Endometrium (tissue), 2 donors: ENCODE results near the gene SDK2.

Source experiments
- FAIRE-seq: peaks from 2 replicates; lab custom pipeline; 2012; peaks lifted over from hg19 to GRCh38; lab: Jason Lieb, UNC
- donor health status: control.
- donor health status: control.

Gene SDK2, protein sequence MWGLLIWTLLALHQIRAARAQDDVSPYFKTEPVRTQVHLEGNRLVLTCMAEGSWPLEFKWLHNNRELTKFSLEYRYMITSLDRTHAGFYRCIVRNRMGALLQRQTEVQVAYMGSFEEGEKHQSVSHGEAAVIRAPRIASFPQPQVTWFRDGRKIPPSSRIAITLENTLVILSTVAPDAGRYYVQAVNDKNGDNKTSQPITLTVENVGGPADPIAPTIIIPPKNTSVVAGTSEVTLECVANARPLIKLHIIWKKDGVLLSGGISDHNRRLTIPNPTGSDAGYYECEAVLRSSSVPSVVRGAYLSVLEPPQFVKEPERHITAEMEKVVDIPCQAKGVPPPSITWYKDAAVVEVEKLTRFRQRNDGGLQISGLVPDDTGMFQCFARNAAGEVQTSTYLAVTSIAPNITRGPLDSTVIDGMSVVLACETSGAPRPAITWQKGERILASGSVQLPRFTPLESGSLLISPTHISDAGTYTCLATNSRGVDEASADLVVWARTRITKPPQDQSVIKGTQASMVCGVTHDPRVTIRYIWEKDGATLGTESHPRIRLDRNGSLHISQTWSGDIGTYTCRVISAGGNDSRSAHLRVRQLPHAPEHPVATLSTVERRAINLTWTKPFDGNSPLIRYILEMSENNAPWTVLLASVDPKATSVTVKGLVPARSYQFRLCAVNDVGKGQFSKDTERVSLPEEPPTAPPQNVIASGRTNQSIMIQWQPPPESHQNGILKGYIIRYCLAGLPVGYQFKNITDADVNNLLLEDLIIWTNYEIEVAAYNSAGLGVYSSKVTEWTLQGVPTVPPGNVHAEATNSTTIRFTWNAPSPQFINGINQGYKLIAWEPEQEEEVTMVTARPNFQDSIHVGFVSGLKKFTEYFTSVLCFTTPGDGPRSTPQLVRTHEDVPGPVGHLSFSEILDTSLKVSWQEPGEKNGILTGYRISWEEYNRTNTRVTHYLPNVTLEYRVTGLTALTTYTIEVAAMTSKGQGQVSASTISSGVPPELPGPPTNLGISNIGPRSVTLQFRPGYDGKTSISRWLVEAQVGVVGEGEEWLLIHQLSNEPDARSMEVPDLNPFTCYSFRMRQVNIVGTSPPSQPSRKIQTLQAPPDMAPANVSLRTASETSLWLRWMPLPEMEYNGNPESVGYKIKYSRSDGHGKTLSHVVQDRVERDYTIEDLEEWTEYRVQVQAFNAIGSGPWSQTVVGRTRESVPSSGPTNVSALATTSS (N-terminal part only)

DNA sequence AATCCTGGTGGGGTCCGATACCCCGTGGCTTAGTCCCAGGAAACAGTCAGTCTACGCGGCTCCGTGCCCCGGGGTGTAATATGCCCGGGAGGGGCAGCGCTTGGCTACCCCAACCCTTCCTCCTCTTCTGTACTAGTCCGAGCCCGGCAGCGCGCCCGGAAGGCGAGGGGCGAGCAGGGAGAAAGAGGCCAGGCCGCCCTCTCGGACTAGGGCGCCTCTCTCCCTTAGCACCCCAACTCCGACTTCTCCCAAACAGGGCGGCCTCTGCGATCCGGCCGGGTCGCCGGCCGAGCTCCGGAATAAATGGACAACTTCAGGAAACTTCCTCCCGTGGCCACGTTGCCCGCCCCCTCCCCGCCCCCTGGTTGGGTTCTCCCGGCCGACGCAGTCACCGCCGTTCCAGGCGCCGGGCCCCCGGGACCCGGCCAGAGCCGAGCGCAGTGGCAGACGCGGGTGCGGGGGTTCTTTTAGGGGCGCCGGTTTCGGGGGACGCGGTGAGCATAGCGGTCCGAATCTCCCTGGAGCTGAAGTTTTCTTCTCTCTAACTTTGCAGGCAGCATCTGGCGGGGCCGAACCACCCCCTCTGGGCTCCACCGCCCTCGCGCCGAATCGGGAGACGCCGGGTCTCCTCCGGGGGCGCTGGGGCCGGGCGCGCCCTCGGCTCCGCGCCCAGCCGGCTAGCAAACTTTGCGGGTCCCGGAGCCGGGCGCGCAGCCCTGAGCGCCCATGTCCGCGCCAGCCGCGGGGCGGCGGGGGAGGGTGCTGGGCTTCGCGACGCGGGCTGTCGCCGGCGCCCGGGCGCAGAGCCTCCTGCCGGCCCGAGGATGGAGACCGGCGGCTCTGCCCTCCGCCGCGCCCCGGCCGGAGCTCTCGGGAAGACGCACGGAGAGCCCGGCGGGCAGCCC, at the start of gene SDK2:
Gene SDK2, minus strand, starts transcription at position 301 of the 905 bp plus-strand sequence. CDS start 357 bp downstream, outside the sequence.
- no peak for FAIRE-seq

DNA sequence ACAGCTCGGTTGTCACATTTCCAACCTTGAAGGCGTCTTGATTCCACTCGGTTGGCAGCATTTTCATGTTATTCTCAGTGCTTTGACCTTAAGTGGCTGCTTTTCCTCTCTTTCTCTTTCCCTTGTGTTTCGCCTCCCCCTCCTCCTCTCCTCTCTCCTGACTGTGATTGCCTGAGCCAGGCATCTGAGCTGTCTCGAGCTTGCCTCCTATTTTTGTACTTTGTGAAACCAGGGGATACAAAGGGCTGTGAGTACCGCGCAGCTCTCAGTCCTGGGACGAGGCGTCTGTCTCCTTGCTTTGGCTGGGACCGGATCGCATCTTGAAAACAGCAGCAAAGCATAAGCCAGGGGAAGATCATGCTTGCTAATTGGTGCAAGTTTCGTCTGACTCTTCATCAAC, 48.8 kb upstream of the SDK2 start:
- FAIRE-seq = no peak

DNA sequence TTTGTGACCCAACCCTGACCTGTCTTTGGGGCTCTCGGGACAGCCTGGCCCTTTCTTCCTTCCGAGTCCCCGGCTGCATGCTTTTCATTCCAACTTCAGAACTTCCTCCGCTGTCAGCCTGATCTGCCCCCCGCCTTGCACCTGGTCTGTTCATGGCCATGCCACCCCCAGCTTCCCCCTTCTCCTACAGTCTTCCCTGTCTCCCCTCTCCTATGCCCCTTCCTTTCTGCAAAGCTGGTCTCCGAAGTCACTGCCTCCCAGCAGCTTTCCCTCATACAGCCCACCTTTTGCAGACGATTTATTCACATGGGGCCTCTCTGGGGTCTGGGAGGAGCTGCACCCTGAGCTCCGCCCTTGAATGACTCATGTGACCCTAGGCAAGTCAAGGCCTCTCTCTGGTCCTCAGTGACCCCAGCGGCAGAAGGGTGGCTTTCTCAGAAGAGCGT, 47.1 kb upstream of the SDK2 start:
- FAIRE-seq = no peak

DNA sequence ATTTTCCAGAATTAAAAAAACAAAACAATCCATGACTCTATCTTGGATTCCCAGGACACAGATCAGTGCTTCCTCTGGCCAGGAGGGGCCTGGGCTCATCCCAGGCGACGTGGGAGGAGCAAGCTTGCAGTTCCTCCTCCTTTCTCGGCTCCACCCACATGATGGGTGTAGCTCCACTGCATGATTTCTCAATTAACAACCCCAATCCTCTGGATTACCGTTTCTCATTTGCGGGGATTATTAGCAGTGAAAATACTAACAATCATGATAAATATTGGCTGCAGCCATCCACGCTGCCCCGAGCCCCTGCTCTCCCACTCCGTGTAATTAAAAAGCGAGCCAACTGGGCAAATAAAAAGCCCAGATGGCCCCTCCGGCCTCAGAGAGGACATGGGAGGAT, 46.4 kb upstream of the SDK2 start:
- FAIRE-seq = no peak

DNA sequence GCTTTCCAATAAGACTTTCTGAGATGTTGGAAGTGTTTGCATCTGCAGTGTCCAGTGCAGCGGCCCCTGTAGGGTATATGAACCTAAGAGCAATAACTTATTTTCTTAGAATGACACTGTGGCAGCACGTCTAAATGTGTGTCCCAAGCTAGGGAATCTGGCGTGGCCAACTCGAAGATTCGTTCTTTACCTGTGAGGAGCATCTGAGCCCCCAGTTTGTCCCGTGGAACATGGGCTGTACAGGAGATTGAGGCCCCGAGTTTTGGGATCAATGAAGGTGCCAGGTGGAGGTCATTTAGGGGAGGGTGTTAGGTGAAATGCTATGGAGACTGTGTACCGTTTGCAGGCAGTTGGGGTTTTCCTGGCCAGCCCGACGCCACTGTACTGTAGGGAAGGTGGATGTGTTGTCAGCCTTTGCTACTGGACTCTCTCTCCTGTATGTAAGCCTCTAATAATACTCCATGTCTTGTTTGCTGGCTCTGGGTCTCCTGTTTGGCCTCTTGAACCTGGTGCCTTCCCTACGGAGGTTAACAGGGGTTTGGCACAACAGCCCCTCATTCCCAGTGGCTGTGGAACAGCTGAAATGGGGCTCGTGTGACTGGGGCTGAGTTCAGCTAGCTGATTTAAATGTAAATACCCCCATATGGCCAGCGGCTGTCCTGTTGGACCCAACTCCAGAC, 45.5 kb upstream of the SDK2 start:
- FAIRE-seq = no peak

DNA sequence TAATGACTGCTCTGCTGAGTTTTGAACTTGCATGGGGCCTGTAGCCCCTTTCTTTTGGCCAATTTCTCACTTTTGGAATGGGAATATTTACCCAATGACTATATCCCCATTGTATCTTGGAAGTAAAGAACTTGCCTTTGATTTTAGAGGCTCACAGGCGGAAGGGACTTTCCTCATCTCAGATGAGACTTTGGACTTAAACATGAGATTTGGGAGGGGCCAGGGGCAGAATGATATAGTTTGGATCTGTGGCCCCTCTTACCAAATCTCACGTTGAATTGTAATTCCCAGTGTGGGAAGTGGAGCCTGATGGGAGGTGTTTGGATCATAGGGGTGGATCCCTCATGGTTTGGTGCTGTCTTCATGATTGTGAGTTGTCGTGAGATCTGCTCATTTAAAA, 42.7 kb upstream of the SDK2 start:
- FAIRE-seq = no peak

DNA sequence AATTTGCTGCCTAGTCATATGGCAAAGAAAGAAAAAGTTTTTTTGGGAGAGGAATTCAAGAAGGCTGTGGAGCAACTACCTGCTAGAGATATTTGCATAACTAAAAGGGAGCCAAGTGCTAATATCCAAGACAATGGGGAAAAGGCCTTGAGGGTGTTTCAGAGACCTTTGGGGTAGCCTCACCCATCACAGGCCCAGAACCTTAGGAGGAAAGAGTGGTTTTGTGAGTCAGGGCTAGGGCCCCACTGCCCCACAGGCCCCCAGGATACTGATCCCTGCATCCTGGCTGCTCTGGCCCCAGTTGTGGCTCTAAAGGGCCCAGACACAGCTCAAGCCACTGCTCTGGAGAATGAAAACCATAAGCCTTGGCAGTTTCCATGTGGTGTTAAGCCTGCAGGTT, 41.9 kb upstream of the SDK2 start:
- no peak for FAIRE-seq

DNA sequence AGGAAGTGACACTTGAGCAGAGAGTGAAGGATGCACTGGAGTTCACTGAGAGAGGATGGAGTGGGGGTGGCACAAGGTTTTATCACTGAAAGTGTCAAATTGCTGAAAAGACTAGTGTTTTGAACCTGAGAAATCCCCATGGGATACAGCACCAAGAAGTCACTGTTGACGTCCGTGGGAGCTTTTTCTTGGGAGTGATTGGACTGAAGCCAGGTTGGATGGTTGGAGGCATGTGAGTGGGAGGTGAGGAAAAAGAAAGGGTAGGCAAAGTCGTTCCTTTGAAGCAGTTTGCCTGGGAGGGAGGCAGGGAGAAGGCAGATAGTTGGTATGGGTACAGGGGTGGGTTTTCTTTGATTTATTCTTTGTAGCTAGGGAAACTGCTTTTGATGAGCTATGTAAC, 39.9 kb upstream of the SDK2 start:
- no peak for FAIRE-seq

DNA sequence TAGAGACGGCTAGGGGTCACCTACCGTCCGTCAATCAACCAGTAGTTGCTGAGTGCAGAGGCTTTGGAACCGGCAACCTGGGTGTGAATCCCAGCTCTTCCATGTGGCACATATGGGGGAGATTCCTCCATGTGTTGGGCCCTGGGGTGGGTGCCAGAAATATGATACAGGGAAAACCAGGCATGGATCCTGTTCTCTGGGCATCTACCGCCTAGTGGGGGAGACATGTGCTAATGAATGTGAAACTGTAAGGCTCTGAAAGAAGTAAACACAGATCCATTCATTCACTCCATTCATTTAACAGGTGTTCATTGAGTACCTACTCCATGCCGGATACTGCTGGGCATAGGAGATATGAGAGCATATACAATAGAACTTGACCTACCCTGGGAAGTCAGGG, 39.5 kb upstream of the SDK2 start:
- FAIRE-seq = no peak

DNA sequence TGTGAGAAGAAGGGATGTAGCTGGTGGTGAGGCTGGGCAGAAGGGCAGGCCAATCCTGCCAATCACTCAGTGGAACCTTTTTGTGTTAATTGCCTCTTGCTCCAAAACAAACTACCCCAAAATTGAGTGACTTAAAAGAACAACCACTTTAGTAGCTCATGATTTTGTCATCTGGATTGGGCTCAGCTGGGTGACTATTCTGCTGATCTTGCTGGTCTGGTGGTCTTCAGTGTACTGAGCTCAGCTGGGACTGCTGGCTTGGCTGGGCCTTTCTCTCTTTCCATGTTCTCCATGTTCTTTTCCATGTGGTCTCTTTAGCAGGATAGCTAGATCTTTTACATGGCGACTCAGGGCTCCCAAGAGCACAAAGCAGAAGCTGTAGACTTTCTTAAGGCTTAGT, 37.7 kb upstream of the SDK2 start:
- FAIRE-seq = no peak

DNA sequence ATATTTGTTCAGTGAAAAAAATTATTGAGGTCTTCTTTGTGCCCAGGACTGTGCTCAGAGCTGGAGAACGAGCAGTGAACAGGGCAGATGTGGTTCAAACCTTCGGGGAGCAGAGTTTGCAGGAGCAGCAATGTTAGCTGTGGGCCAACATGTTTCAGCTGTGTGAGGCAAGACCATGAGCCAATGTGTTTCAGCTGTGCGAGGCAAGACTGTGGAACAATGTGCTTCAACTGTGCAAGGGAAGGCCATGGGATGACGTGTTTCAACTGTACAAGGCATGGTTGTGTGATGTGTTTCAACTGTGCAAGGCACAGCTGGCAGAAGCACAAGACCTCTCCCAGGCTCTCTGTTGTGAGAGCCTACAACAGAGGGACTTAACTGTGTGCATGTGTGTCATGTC, 35.2 kb upstream of the SDK2 start:
- no peak for FAIRE-seq

DNA sequence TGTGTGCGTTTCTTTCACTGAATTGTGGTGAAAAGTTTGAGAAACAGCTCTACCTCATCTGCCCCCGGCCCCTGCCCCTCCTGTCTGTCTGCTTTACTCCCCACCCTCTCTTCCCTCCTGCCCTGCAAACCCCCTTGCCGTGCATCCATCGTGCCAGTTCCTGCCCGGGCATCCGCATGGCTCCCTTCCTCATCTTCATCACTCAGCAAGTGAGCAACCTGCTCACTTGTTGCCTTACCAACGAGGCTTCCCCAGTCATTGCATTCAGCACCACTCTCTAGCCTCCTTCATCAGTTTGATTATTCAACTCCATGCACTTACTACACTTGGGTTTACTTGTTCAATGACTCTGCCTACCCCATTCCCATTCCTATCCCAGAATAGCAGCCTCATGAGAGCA, 34.8 kb upstream of the SDK2 start:
- no peak for FAIRE-seq

DNA sequence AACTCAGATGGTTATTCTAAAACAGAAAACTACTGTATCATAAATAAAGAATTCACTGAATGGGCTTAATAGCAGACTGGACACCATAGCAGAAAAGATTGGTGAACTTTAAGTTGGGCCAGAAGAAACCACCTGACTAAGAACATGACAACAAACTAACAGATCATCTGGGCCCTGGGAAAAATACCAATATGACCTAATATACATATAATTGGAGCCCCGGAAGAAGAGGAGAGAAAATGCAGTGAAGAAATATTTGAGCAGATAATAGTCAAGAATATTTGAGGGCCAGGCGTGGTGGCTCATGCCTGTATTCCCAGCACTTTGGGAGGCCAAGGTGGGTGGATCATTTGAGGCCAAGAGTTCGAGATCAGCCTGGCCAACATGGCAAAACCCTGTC, 25.5 kb upstream of the SDK2 start:
- FAIRE-seq = no peak

DNA sequence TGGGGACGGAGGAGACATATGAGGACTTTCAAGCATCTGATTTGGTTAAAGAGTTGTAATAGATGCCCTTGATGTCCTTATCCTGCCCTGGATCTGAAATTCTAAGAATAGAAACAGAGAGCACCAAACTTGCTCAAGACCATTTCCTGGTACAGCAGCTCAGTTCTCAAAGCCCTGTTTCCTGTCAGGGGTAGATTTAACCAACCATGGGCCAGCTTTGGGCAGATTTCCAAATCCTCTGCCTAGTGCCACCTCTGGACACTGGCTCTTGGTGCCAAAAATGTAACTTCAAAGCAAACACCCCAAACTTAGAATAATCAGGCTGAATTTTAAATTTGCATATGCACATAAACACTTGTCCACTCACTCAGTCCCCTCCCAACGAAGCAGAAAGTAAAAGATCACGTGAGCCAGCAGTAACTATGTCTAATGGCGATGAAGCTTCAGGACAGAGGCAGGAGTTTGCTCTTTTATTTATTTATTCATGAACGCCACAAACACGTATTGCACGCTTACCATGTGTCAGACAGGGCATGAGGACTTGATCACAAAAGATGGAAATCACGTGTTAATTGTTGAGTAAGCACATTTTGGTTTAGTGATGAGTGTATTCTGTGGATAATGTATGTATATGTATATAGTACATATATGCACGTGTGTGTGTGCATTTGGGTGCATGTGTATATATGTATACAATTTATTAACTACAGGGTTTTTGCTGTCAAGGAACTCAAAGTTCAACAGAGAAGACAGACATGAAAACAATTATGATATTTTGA, 23.1 kb upstream of the SDK2 start:
- FAIRE-seq = no peak

DNA sequence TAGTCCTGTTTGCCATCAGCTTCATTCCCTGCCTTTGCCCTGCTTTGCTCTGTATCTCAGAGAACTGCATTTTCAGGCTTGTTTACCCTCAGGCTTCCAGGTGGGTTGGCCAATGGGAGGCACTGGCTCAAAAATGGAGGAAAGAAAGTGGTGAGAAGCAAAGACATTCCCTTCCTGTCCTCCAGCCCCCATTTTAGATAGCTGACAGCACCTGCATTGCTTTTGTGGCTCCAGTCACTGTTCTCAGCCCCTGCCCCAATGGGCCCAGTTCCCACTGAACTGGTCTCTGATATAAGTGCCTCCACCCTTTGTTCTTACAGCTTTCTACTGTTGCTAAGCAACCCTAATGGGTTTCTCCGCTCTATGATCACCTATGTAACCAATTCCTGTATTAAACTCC, 19.4 kb upstream of the SDK2 start:
- FAIRE-seq = no peak

DNA sequence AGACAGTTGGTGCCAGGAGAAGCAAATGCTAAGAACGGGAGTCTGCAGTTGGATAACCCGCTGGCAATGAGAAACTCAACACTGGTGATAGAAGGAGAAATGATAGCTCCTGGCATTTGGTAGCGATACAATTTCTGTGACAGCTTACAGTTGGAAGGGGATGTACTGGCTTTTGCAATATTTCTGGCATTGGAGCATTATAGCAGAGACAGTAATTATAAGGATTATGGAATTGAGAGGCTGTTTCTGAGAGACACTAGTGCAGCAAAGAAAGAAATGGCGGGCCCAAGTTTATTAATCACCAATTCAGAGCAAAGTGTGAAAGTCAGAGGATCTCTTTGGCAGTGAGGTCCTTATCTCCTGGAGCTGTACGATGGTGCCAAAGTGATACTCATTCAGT, 16.1 kb upstream of the SDK2 start:
- FAIRE-seq = no peak

DNA sequence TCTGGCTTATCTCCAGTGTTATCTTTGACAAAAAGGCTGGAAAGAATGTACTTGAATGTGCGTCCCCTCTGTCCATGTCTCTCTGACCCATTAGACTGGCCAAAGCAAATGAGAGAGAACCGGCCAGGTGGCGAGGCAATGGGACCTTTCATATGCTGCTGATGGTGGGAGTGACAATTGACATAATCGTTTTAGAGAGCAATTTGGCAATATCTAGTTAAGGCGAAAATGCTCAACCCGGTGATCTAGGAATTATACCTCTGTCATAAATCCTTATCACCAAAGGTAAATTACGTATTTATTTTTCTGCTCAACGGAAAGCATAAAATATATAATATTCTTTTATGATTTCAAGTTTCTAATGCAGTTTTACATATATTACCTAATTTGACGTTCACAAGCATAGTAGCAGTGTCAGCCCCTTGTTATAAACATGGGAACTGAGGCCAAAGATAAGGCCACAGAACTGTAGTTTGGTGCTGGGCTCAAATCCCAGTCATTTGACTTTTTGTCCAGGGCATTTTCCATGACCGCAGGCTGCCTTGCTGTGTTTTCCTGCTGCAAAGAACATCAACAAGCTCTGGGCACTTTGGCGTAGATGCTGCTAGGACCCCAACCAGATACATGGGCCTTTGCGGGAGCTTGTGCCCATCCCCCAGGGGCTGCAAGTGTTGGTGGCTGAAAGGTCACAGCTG, 14.7 kb upstream of the SDK2 start:
- FAIRE-seq = no peak

DNA sequence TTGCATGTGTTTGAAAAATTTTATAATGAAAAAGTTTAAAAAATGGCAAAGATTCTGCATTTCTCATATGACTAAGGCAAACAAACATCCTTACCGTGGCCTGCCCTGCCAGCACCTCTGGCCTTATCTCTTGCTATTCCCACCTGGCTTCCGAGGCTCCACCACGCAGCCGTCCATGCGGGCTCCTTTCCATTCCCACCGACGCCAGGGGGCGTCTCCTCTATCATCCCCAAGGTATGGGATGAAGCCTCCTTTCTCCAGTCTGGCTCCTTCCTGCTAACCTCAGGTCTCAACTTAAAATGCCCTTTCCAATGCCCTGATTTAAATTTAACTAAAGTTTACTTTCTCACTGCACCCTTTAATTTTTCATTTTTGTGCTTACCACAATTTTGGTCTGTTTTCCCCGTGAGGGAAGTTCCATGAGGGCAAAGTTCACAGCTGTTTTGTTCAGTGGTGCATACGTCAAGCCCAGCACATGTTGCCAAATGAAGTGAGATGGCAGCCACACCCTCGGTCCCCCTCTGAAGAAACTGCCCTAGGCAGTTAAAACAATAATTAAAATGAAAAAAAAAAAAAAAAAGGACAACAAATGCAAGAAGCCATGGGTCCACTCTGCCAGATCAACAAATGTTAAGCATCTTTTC, 13.3 kb upstream of the SDK2 start:
- no peak for FAIRE-seq

DNA sequence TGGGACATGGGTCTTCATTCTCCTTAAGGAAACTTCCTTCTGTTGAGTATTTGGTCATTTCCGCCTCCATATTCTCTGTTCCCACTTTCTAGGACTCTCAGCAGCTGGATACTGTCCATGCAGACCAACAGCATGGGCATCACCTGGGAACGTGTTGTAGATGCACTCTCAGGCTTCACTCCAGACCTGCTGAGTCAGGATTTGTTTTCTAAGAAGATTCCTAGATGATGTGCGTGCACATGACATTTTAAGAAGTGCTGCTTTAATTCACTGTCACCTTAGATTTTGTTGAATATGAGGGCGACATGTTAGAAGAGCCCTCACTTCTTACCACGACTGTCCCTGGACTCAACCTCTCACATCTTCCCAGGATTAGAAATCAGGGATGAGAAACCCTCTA, 10.0 kb upstream of the SDK2 start:
- FAIRE-seq = no peak
